GM21526 (cell line): ENCODE data around the gene NAV1.

Experiments used
- ATAC-seq: cut with Tn5 transposase; IDR thresholded peaks from one replicate; pipeline ENCODE4 v1.9.1; 2021; ENCODE audit warnings: moderate library complexity; ENCODE audit not compliant: unreplicated experiment, low FRiP score

NAV1 gene

GRCh38 chr1:201582705-201583442, 43.9 kb downstream of the NAV1 start:
- no peak for ATAC-seq

- no peak for ATAC-seq
Observed at GRCh38 chr1:201583663-201584062, 44.7 kb downstream of the NAV1 start.

GRCh38 chr1:201584471-201585092, 45.7 kb downstream of the NAV1 start:
- ATAC-seq: no peak

GRCh38 chr1:201585093-201585483, 46.2 kb downstream of the NAV1 start:
- ATAC-seq: no peak

- ATAC-seq: no peak
Observed at GRCh38 chr1:201585901-201586300, 47.0 kb downstream of the NAV1 start.

- ATAC-seq: no peak
Observed at GRCh38 chr1:201586806-201587205, 47.9 kb downstream of the NAV1 start.

- no peak for ATAC-seq
Observed at GRCh38 chr1:201587729-201588128, 48.8 kb downstream of the NAV1 start.
